ENCODE results near the gene PCSK1N. TPM values are rescaled to one million over a fixed set of nuclear protein-coding genes. Genes with fewer than 3 reads are reported as not detected.

Gene PCSK1N
- total and polyA plus RNA-seq, 9 of the 15 experiments (the other 6 are each of a cell fraction or from before 2014, with no cell fraction given) = 0.07 to 0.55 (median 0.54) TPM; not detected in 6

- TF ChIP-seq, protein P1, sequence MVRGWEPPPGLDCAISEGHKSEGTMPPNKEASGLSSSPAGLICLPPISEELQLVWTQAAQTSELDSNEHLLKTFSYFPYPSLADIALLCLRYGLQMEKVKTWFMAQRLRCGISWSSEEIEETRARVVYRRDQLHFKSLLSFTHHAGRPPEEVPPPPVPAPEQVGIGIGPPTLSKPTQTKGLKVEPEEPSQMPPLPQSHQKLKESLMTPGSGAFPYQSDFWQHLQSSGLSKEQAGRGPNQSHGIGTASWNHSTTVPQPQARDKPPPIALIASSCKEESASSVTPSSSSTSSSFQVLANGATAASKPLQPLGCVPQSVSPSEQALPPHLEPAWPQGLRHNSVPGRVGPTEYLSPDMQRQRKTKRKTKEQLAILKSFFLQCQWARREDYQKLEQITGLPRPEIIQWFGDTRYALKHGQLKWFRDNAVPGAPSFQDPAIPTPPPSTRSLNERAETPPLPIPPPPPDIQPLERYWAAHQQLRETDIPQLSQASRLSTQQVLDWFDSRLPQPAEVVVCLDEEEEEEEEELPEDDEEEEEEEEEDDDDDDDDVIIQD (CRISPR knock-in tag; IDR thresholded peaks at IDR 0.05) = no peak
- TF ChIP-seq ZNF76 (CRISPR knock-in tag; IDR thresholded peaks at IDR 0.05; ENCODE audit: borderline replicate concordance) (no peak), TAL1 (IDR thresholded peaks at IDR 0.05) (peak; percentile 51; the same call in 1 of the 2 replicates), PML (IDR thresholded peaks at IDR 0.05; ENCODE audit: low read length) (no peak), MXI1 (IDR thresholded peaks at IDR 0.05; ENCODE audit: low read depth, low read length) (no peak), STAT5A (IDR thresholded peaks at IDR 0.05; ENCODE audit: borderline replicate concordance, low read length) (no peak; the same call in 1 of the 2 replicates), ZNF253 (CRISPR knock-in tag; conservative IDR thresholded peaks at IDR 0.05) (no peak), TAF1 (IDR thresholded peaks at IDR 0.05; ENCODE audit: control insufficient read depth, extremely low read depth, insufficient read depth, low read length, severe bottlenecking) (peak; percentile 11), KLF16 (IDR thresholded peaks at IDR 0.05) (0 out of 2 replicates have a peak, but pooled peaks have one; percentile 49), TEAD4 (IDR thresholded peaks at IDR 0.05; ENCODE audit: low read length) (no peak), TEAD4 (CRISPR knock-in tag; IDR thresholded peaks at IDR 0.05; ENCODE audit: borderline replicate concordance) (0 out of 2 replicates have a peak, but pooled peaks have one; percentile 5)
Observed at GRCh38 chrX:48794911-48795515, 40.4 kb downstream of the PCSK1N start (continued).

Measured in K562 (cell line).